PFSK-1 (cell line): ENCODE measurements around the gene G6PC3.

Experiments
- FOXP2 ChIP-seq: optimal IDR thresholded peaks from 2 replicates; pipeline ENCODE3; 2011; ENCODE audit warnings: borderline replicate concordance, control low read depth, inconsistent platforms; ENCODE audit not compliant: insufficient read depth; ENCODE audit errors: extremely low read length, extremely low read depth
- POLR2AphosphoS5 ChIP-seq: IDR thresholded peaks from 2 replicates; pipeline ENCODE4 v1.6.1; 2012; ENCODE audit warnings: low read depth, mild to moderate bottlenecking, control low read depth, low read length, moderate library complexity
- REST ChIP-seq, 2 experiments: IDR thresholded peaks; 2 replicates each; pipeline versions ENCODE4 v1.6.1 to v1.8.0; 2011 to 2012; ENCODE audit warnings: low read depth in 2 of 2, low read length in 2 of 2, control low read depth in 1 of 2, inconsistent platforms in 1 of 2, mild to moderate bottlenecking in 1 of 2, moderate library complexity in 1 of 2; ENCODE audit not compliant: insufficient read depth in 1 of 2
- SIN3A ChIP-seq: IDR thresholded peaks from 2 replicates; pipeline ENCODE4 v1.6.1; 2012; ENCODE audit warnings: mild to moderate bottlenecking, low read length, moderate library complexity, borderline replicate concordance; ENCODE audit not compliant: insufficient read depth
- TAF1 ChIP-seq: IDR thresholded peaks from 2 replicates; pipeline ENCODE4 v1.6.1; 2012; ENCODE audit warnings: low read length, control low read depth, borderline replicate concordance; ENCODE audit not compliant: insufficient read depth

The G6PC3 gene

GRCh38 chr17:44084131-44084538 lies 13.6 kb downstream of the G6PC3 start:
- no peak for TF ChIP-seq POLR2AphosphoS5
- TF ChIP-seq TAF1: no peak
- no peak for TF ChIP-seq REST (IDR thresholded peaks at IDR 0.05; ENCODE audit: insufficient read depth in 1 of 2, low read depth in 2 of 2, low read length in 2 of 2)
- no peak for TF ChIP-seq SIN3A
- no peak for TF ChIP-seq FOXP2

- TF ChIP-seq POLR2AphosphoS5 (no peak), FOXP2 (no peak), TAF1 (no peak), SIN3A (no peak), REST (IDR thresholded peaks at IDR 0.05; ENCODE audit: insufficient read depth in 1 of 2, low read depth in 2 of 2, low read length in 2 of 2) (no peak)
Observed at GRCh38 chr17:44084921-44085320, 14.4 kb downstream of the G6PC3 start.

- no peak for TF ChIP-seq POLR2AphosphoS5
- TF ChIP-seq TAF1: no peak
- no peak for TF ChIP-seq FOXP2
- TF ChIP-seq REST (IDR thresholded peaks at IDR 0.05; ENCODE audit: insufficient read depth in 1 of 2, low read depth in 2 of 2, low read length in 2 of 2): no peak
- no peak for TF ChIP-seq SIN3A
Observed at GRCh38 chr17:44085908-44086307, 15.4 kb downstream of the G6PC3 start.

- TF ChIP-seq TAF1 (no peak; the same call in 1 of the 2 replicates), FOXP2 (peak; percentile 100), SIN3A (peak; percentile 100; the same call in 1 of the 2 replicates), POLR2AphosphoS5 (peak; percentile 62), REST (IDR thresholded peaks at IDR 0.05; ENCODE audit: insufficient read depth in 1 of 2, low read depth in 2 of 2, low read length in 2 of 2) (0 out of 4 replicates have a peak, but pooled peaks have one; percentile 9 to 19)
Observed at GRCh38 chr17:44086364-44087311, 16.1 kb downstream of the G6PC3 start.
